A549 (cell line): ENCODE measurements around the gene ABCC3. TPM values are rescaled to one million over a fixed set of nuclear protein-coding genes. Genes with fewer than 3 reads are reported as not detected.
A peak's percentile ranks its signal among the peaks of the same experiment; 100 is the strongest.

ENCODE experiments used
- ATAC-seq, 2 experiments: fragments of 200-7000 bp in 1 of 2; fragments of >200 bp in 1 of 2; cut with Nextera tagmentation in 1 of 2; cut with Tn5 transposase in 1 of 2; 3 replicates each; pipeline versions ENCODE4 v1.8.0 to v1.9.1; 2018 to 2020; ENCODE audit warnings: mild to moderate bottlenecking in 1 of 2, moderate library complexity in 1 of 2
- CTCF ChIA-PET: fragments of 300-600 bp; sonication (Branson Sonifier 250); formaldehyde crosslinking; extraction: SDS; loops from one replicate; lab custom pipeline; 2021; ENCODE audit warnings: antibody characterized with exemption, inconsistent platforms; lab: Yijun Ruan, JAX
- POLR2A ChIA-PET: fragments of 350-600 bp; formaldehyde crosslinking; extraction: SDS; loops from one replicate; lab custom pipeline; 2021; ENCODE audit warnings: antibody characterized with exemption, inconsistent platforms; lab: Yijun Ruan, JAX
- DNase-seq, 2 experiments: peaks; one replicate each; pipeline versions ENCODE4 v3.0.0 to v3.0.0-alpha.2; 2011 to 2016; ENCODE audit warnings: low read depth in 1 of 2, low spot score in 1 of 2
- FAIRE-seq: peaks from 2 replicates; lab custom pipeline; 2011; peaks lifted over from hg19 to GRCh38; lab: Jason Lieb, UNC
- H3K27ac ChIP-seq, 2 experiments: fragments of >200 bp; sonication (Bioruptor Twin); formaldehyde crosslinking; 3 replicates each; pipeline ENCODE4 v1.5.1; 2016 to 2017
- H3K4me1 ChIP-seq: fragments of >200 bp; sonication (Bioruptor Twin); formaldehyde crosslinking; 3 replicates; pipeline ENCODE4 v1.6.1; 2016
- H3K4me2 ChIP-seq: fragments of >200 bp; sonication (Bioruptor Twin); formaldehyde crosslinking; 3 replicates; pipeline ENCODE4 v1.6.1; 2016
- H3K4me3 ChIP-seq: fragments of >200 bp; sonication (Bioruptor Twin); formaldehyde crosslinking; 3 replicates; pipeline ENCODE4 v1.5.1; 2016
- H3K9me3 ChIP-seq: fragments of >200 bp; sonication (Bioruptor Twin); formaldehyde crosslinking; 3 replicates; pipeline ENCODE4 v1.6.1; 2016
- CBX2 ChIP-seq: fragments of 200-600 bp; sonication (generic); IDR thresholded peaks from 2 replicates; pipeline ENCODE4 v1.6.1; 2016; ENCODE audit warnings: low read depth, mild to moderate bottlenecking, borderline replicate concordance
- CBX8 ChIP-seq: fragments of 200-600 bp; sonication (generic); IDR thresholded peaks from 2 replicates; pipeline ENCODE4 v1.6.1; 2016
- CEBPB ChIP-seq, 2 experiments: fragments of >200 bp in 1 of 2; sonication (Bioruptor Twin) in 1 of 2; formaldehyde crosslinking in 1 of 2; IDR thresholded peaks; 2 replicates each; pipeline ENCODE4 v1.6.1; 2012 to 2016
- EP300 ChIP-seq, 2 experiments: fragments of >200 bp; sonication (Bioruptor Twin); formaldehyde crosslinking; IDR thresholded peaks; 2 replicates in 1 of 2; 3 replicates in 1 of 2; pipeline ENCODE4 v1.6.1; 2016 to 2017
- ESRRA ChIP-seq: fragments of 150-350 bp; IDR thresholded peaks from 2 replicates; pipeline ENCODE4 v1.6.1; 2014; ENCODE audit warnings: mild to moderate bottlenecking, low read length, borderline replicate concordance
- FOSB ChIP-seq: fragments of 250-450 bp; sonication (Bioruptor Pico); IDR thresholded peaks from 2 replicates; pipeline ENCODE4 v1.5.0; 2020; ENCODE audit warnings: mild to moderate bottlenecking, moderate library complexity
- FOSL2 ChIP-seq, 2 experiments: fragments of 450-650 bp in 1 of 2; fragments of >200 bp in 1 of 2; sonication (Bioruptor Twin) in 1 of 2; formaldehyde crosslinking; IDR thresholded peaks; 2 replicates each; pipeline versions ENCODE4 v1.5.0 to v1.6.1; 2016 to 2020; ENCODE audit warnings: mild to moderate bottlenecking in 1 of 2, moderate library complexity in 1 of 2
- GATA3 ChIP-seq: IDR thresholded peaks from 2 replicates; pipeline ENCODE4 v1.6.1; 2012; ENCODE audit warnings: borderline replicate concordance
- HOXA7 ChIP-seq: fragments of 250-450 bp; sonication (Bioruptor Pico); IDR thresholded peaks from 2 replicates; pipeline ENCODE4 v1.5.0; 2020; ENCODE audit warnings: mild to moderate bottlenecking, moderate library complexity
- JUN ChIP-seq, 2 experiments: fragments of >200 bp; sonication (Bioruptor Twin); formaldehyde crosslinking; IDR thresholded peaks; 2 replicates in 1 of 2; 3 replicates in 1 of 2; pipeline ENCODE4 v1.6.1; 2016 to 2017
- JUNB ChIP-seq: fragments of >200 bp; sonication (Bioruptor Twin); formaldehyde crosslinking; IDR thresholded peaks from 2 replicates; pipeline ENCODE4 v1.6.1; 2016
- KDM1A ChIP-seq: fragments of 200-600 bp; sonication (generic); IDR thresholded peaks from 2 replicates; pipeline ENCODE4 v1.6.1; 2016; ENCODE audit warnings: low read depth, mild to moderate bottlenecking
- NPAS2 ChIP-seq: fragments of 250-450 bp; sonication (Bioruptor Pico); IDR thresholded peaks from 2 replicates; pipeline ENCODE4 v1.8.0; 2022; ENCODE audit warnings: mild to moderate bottlenecking, moderate library complexity, borderline replicate concordance
- RAD21 ChIP-seq, 2 experiments: fragments of >200 bp in 1 of 2; sonication (Bioruptor Twin) in 1 of 2; formaldehyde crosslinking in 1 of 2; IDR thresholded peaks in 1 of 2; conservative IDR thresholded peaks in 1 of 2; 2 replicates in 1 of 2; 3 replicates in 1 of 2; pipeline ENCODE4 v1.6.1; 2012 to 2018; ENCODE audit warnings: inconsistent platforms in 1 of 2
- RARB ChIP-seq: fragments of 250-450 bp; sonication (Bioruptor Pico); IDR thresholded peaks from 2 replicates; pipeline ENCODE4 v1.8.0; 2021; ENCODE audit warnings: mild to moderate bottlenecking, moderate library complexity
- RNF2 ChIP-seq: fragments of 200-600 bp; sonication (generic); IDR thresholded peaks from 2 replicates; pipeline ENCODE4 v1.6.1; 2016; ENCODE audit warnings: low read depth, mild to moderate bottlenecking, antibody characterized with exemption, moderate library complexity, borderline replicate concordance
- TFCP2L1 ChIP-seq: fragments of 250-450 bp; sonication (Bioruptor Pico); IDR thresholded peaks from 2 replicates; pipeline ENCODE4 v1.5.0; 2021; ENCODE audit warnings: mild to moderate bottlenecking
- ZNF302 ChIP-seq: fragments of 250-450 bp; sonication (Bioruptor Pico); IDR thresholded peaks from 2 replicates; pipeline ENCODE4 v1.9.0; 2021; ENCODE audit warnings: inconsistent platforms, mild to moderate bottlenecking, moderate library complexity
- WGBS: methylation state at CpG from one replicate; pipeline ENCODE4 v1.1.6; 2017; ENCODE audit errors: missing lambda C conversion rate; 5-methylcytosine and 5-hydroxymethylcytosine counted together
- polyA plus RNA-seq, 4 experiments: library from polyadenylated mRNA; depleted of rRNA in 3 of 4; stranded (reverse); fragments of >200 nt; fragmentation: RNase III in 1 of 4; extraction: RNeasy Plus Mini Kit Qiagen cat#74134 plus additional on column Dnase treatment in 1 of 4; gene quantifications; 2 replicates in 3 of 4; 3 replicates in 1 of 4; pipeline ENCODE4 v1.2.3, GENCODE V29; 2011 to 2017
- TF ChIP-seq, protein P1 (sequence below): IDR thresholded peaks from 2 replicates; pipeline ENCODE4 v1.6.1; 2012
- TF ChIP-seq, protein P2 (sequence below): fragments of 250-450 bp; sonication (Bioruptor Pico); IDR thresholded peaks from 2 replicates; pipeline ENCODE4 v1.5.0; 2020; ENCODE audit warnings: low read depth, mild to moderate bottlenecking, moderate library complexity
- TF ChIP-seq, protein P3 (sequence below): fragments of 200-600 bp; sonication (generic); IDR thresholded peaks from 2 replicates; pipeline ENCODE4 v1.6.1; 2016; ENCODE audit warnings: antibody characterized with exemption, mild to moderate bottlenecking, moderate library complexity
- TF ChIP-seq, protein P4 (sequence below): fragments of >200 bp; sonication (Bioruptor Twin); formaldehyde crosslinking; IDR thresholded peaks from 3 replicates; pipeline ENCODE4 v1.6.1; 2016

The ABCC3 gene
- polyA plus RNA-seq, 2 of the 4 experiments (the other 2 are of a cell fraction) = 248 to 342 TPM

DNA sequence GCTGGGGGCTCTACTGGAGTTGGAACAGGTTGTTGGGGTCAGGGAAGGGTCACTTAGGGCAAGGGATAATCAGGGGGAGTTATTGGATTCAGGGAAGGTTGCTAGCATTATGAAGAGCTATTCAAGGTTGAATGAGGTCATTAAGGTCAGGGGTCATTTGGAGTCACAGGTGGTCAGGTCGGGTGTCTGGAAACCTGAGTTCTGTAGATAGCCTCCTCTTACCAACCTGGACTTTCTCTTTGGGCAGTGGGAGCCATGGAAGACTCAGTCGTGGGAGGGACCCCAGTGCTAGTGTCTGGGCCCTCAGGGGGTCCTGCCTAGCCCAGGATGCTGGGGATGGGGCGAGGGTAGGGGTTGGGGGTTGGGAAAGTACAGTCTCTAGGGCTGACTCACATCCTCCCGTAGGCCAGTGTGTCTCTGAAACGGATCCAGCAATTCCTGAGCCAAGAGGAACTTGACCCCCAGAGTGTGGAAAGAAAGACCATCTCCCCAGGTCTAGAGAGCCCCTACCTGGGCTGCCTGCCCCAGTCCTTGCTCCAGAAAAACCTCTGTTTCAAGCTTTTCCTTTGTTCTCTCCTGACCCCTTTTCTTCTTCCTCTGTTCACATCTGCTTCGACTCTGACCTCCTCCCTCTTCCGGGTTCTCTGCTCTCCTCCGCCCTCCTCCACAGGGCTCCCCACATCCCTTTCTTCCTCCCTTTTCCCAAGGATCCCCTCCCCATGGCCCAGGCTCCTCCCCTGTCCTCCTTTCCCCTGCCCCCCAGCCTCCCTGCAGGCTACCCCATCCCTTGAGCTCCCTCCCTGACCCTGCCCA is 33.5 kb downstream of the ABCC3 start:
- ATAC-seq = peak; percentile 58 to 62
- TF ChIP-seq, protein P1, sequence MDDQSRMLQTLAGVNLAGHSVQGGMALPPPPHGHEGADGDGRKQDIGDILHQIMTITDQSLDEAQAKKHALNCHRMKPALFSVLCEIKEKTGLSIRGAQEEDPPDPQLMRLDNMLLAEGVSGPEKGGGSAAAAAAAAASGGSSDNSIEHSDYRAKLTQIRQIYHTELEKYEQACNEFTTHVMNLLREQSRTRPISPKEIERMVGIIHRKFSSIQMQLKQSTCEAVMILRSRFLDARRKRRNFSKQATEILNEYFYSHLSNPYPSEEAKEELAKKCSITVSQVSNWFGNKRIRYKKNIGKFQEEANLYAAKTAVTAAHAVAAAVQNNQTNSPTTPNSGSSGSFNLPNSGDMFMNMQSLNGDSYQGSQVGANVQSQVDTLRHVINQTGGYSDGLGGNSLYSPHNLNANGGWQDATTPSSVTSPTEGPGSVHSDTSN = 0 out of 2 replicates have a peak, but pooled peaks have one; percentile 14
- 0 out of 5 replicates have a peak, but pooled peaks of 1 of the 2 experiments have one; percentile 27 for TF ChIP-seq RAD21 (conservative IDR thresholded peaks at IDR 0.05 in 1 of 2, IDR thresholded peaks at IDR 0.05 in 1 of 2)
- 0 out of 2 replicates have a peak, but pooled peaks have one; percentile 25 for TF ChIP-seq TFCP2L1
- no peak for TF ChIP-seq RNF2
- no peak for TF ChIP-seq ZNF302 (CRISPR knock-in tag)
- TF ChIP-seq, protein P2, sequence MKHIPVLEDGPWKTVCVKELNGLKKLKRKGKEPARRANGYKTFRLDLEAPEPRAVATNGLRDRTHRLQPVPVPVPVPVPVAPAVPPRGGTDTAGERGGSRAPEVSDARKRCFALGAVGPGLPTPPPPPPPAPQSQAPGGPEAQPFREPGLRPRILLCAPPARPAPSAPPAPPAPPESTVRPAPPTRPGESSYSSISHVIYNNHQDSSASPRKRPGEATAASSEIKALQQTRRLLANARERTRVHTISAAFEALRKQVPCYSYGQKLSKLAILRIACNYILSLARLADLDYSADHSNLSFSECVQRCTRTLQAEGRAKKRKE = peak; percentile 71; the same call in 1 of the 2 replicates
- peak; percentile 74 for TF ChIP-seq JUNB
- no peak for TF ChIP-seq KDM1A
- peak; percentile 68; the same call in 1 of the 2 replicates for TF ChIP-seq FOSB (CRISPR knock-in tag)
- TF ChIP-seq RARB (CRISPR knock-in tag) = peak; percentile 86
- TF ChIP-seq, protein P3, sequence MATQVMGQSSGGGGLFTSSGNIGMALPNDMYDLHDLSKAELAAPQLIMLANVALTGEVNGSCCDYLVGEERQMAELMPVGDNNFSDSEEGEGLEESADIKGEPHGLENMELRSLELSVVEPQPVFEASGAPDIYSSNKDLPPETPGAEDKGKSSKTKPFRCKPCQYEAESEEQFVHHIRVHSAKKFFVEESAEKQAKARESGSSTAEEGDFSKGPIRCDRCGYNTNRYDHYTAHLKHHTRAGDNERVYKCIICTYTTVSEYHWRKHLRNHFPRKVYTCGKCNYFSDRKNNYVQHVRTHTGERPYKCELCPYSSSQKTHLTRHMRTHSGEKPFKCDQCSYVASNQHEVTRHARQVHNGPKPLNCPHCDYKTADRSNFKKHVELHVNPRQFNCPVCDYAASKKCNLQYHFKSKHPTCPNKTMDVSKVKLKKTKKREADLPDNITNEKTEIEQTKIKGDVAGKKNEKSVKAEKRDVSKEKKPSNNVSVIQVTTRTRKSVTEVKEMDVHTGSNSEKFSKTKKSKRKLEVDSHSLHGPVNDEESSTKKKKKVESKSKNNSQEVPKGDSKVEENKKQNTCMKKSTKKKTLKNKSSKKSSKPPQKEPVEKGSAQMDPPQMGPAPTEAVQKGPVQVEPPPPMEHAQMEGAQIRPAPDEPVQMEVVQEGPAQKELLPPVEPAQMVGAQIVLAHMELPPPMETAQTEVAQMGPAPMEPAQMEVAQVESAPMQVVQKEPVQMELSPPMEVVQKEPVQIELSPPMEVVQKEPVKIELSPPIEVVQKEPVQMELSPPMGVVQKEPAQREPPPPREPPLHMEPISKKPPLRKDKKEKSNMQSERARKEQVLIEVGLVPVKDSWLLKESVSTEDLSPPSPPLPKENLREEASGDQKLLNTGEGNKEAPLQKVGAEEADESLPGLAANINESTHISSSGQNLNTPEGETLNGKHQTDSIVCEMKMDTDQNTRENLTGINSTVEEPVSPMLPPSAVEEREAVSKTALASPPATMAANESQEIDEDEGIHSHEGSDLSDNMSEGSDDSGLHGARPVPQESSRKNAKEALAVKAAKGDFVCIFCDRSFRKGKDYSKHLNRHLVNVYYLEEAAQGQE = 0 out of 2 replicates have a peak, but pooled peaks have one; percentile 9
- TF ChIP-seq HOXA7 = peak; percentile 27; the same call in 1 of the 2 replicates
- TF ChIP-seq CBX8 = no peak
- no peak for TF ChIP-seq NPAS2 (CRISPR knock-in tag)
- no peak; a peak in 1 of 4 replicates for TF ChIP-seq CEBPB (IDR thresholded peaks at IDR 0.05)
- peak; percentile 60 to 64; a peak in 2 of 5 replicates for TF ChIP-seq EP300 (IDR thresholded peaks at IDR 0.05)
- peak; percentile 55 to 86; a peak in 3 of 5 replicates for TF ChIP-seq JUN (IDR thresholded peaks at IDR 0.05)
- peak; percentile 17; the same call in 1 of the 2 replicates for TF ChIP-seq GATA3
- TF ChIP-seq, protein P4, sequence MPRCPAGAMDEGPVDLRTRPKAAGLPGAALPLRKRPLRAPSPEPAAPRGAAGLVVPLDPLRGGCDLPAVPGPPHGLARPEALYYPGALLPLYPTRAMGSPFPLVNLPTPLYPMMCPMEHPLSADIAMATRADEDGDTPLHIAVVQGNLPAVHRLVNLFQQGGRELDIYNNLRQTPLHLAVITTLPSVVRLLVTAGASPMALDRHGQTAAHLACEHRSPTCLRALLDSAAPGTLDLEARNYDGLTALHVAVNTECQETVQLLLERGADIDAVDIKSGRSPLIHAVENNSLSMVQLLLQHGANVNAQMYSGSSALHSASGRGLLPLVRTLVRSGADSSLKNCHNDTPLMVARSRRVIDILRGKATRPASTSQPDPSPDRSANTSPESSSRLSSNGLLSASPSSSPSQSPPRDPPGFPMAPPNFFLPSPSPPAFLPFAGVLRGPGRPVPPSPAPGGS = 0 out of 3 replicates have a peak, but pooled peaks have one; percentile 25
- TF ChIP-seq FOSL2 (IDR thresholded peaks at IDR 0.05) = peak; percentile 72
- TF ChIP-seq FOSL2 (CRISPR knock-in tag; IDR thresholded peaks at IDR 0.05) = peak; percentile 70
- peak; percentile 92 for TF ChIP-seq ESRRA
- TF ChIP-seq CBX2 = no peak
- DNase-seq = peak; percentile 71 to 73
- FAIRE-seq = peak; percentile 23
- CTCF ChIA-PET = interaction anchor here (0.6 to 52.6 kb wide), 10 partner anchors 8 to 130 kb away, joined by 3 to 2097 read pairs (median 6); partner anchors contain the start of gene ABCC3
- 5% methylated on average over 7 of the region's 8 CpGs for WGBS
- Histone ChIP-seq H3K4me2 (peak overlapping the region; percentile 65), H3K4me1 (peaks cover 100% of the 10 kb centered on the region), H3K9me3 (no peaks in the 10 kb centered on the region), H3K27ac (peak overlapping the region; percentile 98), H3K4me3 (0 out of 3 replicates have a peak overlapping the region, but pooled peaks have one; percentile 0)
- POLR2A ChIA-PET = interaction anchor here (1.0 to 3.7 kb wide), 7 partner anchors 8 to 51 kb away, joined by 3 to 32 read pairs (median 5); partner anchors contain the start of gene LUC7L3
